ENCODE results near the gene PMPCA.

PMPCA gene

DNA sequence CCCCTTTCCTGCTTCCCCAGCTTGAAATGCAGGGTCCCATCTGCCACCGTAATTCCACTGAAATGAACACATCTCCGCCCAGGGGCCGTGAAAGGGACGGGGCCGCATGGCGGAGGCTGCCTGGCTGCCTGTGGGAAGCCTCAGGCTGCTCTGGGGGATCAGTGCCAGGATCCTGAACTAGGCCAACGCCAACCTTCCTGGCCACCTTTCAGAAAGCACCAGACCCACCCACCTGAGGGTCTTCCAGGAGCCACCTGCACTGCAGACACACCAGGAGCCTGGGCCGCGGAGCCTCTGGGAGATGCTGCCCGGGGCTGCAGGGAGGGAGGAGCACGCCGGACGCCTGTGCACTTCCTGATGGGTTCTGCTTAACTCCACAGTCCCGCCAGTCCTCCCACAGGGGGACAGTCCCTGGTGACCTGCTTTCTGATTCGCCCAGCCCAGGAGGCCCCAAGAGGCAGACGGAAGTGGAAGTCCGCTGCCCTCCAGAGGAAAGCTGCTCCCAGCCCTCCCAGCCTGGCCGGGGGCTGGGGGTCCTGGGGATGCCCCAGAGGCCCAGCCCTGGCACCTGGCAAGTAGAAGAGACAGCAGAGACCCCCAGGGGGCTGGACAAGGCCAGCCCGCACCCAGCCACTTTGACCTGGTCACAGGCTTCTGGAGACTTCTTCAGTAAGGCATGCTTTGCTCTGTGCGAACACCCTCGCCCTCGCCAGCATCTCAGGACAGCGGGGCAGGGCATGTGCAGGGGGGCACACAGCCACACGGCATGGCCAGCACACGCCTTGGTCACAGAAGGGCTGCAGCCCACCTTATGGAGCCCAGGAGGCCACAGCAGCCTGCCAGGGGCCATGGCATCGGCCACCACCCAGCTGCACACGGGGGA is 36.9 kb upstream of the PMPCA start, which contains the start of gene CARD9:
Gene CARD9 (minus strand): TSS at position 370 of the 883 bp plus-strand sequence. CDS start 1,591 bp downstream, outside the sequence.
- no peak for DNase-seq

DNA sequence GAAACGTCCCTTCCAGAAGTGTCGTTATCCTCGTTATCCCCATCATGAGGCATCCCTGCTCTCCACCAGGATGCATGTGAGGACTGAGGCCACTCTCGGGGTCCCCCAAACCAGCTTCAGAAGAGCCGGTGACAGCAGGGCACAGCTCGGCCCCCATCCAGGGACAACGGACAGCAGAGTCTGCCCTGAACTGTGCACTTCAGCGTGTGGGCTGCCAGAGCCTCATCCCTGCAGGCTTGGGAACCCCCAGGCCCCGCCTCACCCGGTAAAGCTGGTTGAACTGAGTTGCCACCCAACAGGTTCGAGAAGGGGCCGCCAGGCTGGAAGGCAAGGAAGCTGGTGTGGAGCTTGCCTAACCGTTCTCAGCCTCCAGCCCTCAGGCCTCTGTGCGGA is 36.3 kb upstream of the PMPCA start:
- DNase-seq: no peak

DNA sequence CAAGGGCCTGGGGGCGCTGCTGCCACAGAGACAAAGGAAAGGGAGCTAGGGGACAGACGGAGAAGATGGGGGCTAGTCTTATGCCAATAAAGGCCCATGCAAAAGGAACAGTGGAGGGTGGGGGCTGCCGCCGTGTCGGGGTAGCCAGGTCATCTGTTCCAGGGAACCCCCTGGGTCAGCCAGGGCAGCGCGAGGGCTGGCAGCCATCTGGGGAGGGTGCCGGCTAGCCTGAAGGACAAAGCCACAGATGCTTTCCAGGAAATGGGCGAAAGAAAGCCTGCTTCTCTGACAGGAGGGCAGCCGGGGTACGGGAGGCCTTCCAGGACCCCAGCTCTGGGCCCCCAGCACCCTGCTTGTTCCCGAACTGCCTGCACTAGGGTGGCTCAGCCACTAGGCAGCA is 35.4 kb upstream of the PMPCA start:
- DNase-seq: no peak

DNA sequence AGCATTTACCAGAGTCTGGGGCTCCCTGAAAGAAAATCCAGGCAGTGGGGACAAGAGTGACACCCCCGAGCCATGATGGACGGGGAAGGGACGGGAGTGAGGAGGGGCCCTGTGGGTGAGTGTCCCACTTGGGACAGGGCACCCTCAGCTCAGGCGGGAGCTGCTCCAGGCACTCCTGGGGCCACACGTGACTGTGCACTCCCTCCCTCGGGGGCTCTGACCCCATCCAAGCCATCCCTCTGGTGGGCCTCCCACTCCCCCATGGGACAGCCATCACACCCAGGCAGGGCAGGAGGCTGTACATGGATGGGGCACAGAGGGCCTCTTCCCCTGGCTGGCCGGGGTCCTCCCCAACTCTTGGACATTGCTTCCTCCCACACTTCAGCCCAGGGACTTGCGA is 34.0 kb upstream of the PMPCA start:
- DNase-seq: no peak

DNA sequence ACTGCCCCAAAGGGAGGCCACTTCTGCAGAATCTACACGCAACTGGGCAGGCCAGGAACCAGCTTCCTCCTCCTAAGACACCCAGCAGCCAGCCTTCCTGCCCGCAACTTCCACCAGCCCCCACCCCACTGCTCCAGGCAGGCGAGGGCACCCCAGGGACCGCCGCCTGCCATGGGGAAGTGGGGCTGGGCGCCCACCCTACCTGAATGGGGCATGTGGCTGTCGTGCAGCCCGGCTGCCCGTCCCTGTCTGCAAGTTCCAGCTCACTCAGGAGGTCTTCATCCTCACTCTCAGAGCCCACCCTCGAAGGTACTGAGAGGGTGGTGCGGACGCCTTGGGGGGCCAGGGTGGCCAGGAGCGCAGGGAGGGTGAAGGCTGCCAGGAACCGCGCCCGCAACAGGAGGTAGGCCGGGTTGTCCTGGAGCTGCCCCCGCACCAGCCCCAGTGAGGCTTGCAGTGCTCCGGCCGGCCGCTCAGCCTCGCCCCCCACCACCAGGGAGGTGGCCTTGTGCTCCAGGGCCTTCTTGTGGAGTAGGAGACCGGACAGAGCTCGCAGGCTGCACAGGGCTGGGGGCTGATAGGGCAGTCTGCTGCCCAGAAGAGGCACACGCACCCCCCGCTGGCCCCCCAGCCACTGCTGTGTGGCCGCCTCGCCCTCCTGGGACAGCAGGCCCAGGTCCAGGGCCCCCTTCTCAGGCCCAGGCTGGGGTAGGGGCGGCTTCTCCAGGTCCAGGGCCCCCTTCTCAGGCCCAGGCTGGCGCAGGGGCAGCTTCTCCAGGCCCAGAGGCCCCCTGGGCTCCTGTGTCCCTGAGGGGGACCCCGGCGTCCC is 32.9 kb upstream of the PMPCA start:
- DNase-seq: no peak

DNA sequence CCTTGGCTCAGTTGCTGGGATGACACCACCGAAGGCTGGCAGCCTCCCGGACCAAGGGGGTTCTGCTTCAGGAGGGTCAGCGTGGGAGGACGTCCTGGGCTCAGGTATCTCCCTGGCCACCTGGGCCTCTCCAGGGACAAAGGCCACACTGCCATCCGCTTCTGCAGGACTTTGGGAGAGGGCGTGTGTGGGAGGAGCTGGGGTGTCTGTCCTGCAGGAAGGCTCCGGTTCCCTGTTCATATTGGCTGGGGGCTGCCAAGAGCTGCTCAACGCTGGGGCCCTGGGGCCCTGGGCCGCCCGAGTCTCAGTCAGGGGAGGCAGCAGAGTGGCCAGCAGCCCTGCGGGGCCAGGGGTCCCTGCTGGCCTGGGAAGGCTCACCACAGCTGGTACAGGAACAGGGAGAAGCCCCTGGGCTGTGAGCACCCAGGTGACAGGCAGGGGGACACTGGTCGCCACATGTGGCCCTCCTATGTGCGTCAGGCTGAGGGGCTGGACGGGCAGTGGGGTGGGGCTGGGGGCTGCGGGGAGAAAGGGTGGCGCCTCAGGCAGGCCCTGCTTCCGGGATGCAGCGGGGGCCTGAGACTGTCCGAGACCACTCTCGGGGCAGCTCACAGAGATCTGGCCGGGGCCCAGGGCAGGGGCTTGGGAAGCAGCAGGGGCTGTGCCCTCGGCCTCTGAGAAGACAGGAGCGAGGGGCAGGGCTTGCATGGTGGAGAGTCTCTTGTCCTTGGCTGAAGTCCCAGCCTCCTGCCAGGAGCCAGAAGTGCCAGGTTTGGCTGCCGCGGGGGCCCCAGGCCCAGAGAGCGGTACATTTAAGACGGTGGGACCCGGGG is 32.1 kb upstream of the PMPCA start:
- no peak for DNase-seq

DNA sequence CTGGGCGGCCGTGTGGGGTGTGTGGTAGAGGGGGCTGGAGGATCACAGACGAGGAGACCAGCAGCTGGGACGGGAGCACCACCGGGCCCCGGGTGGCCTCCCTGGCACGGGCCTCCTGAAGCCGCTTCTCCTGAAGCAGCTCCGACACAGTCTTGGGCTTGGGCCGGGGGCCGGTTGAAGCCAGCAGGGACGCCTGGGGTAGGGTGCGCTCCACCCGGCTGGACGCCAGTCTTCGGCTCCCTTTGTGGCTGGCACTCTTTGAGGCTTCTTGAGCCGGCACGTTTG is 31.5 kb upstream of the PMPCA start:
- no peak for DNase-seq

DNA sequence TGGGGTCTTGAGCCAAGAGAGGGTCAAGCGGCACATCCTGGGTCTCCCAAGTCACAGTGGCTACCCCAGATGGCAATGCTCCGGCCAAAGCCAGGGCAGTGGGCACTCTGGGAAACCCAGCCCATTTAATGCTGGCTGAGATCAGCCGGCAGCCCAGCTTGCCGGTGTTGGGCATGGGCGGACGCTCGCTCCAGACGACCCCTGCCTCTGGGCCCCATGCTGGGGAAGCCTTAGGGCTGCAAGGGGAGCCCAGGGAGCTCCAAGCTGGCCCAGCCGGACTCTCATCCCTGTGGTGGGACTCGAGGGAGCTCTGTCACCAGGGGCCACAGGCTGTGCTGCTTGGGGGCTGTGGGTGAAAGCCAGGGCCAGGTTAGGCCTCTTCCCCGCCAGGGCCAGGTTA is 31.1 kb upstream of the PMPCA start:
- DNase-seq: no peak

DNA sequence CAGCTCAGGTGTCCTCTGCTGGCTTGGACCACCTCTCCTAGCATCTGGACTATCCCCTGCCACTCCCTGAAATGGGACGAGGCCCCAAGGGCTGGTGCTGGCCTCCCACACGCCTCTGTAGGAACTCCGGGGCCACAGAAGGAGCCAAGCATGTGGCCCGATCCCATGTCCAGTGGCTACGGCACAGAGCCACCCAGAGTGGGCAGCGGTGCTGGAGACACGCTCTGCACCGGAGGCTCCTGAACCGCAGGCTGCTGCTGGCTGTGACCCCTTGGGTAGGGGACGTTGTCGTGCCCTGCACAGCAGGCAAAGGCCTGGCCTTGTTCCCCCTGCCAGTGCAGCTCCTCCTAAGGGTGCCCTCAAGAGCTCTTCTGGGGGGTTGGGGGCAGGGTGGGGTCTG is 30.6 kb upstream of the PMPCA start:
- DNase-seq: no peak

DNA sequence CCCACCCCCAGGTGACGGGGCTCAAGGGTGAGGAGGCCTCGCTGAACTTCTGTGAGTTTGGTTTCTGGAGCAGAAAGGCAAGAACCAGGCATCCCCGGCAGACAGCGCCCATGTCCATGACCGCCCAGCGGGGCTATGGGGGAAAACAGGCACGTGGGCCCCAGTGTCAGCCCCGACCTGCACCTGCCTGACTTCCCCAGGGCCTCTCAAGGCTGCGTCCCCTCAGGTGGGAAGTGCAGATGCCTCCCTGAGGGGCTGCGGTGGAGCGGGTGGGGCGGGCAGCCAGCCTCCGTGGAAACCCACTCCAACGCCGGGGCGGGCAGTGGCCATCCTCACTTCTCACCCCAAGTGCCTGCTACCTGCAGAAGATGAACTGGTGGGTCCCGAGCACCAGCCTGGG is 30.1 kb upstream of the PMPCA start:
- no peak for DNase-seq

DNA sequence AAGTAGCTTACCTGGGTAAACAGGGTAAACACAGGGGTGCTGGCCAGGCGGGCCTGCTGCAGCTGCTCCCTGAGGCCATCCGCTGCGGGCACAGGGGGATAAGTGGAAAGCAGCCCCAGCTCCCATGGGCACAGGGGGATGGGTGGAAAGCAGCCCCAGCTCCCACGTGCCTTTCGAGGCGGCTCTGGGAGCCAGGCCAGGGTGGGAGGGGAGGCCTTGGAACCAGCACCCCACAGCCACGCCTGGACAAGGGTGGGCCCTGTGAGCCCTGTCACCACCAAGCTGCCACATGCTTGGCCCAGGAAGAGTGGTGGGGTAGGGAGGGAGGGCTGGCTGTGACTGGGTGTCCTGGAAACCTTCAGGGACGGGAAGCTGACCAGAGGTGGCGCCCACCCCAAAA is 29.1 kb upstream of the PMPCA start:
- no peak for DNase-seq

DNA sequence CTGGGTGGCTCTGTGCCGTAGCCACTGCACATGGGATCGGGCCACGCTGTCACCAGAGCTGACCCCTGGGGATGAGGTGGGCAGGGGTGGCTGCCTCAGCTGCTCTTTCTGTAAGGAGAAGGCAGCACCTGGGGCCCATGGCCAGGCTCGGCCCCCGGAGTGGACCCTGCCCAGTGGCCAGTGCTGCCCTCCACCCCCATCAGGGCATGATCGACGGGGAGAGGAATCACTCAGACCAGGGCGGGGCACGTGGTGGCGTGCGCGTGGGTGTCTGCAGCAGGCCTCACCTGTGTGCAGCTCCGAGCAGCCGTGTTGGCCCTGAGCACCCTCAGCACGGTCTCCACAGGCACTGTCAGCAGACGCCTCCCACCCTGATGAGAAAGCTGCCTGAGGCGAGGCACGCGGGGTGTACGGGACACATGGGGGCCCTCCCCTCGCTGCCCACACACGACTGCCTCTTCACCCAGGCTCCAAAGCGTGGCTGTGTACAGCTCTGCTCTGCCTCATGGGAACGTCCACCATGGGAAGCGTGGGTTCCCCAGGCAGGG is 28.4 kb upstream of the PMPCA start:
- no peak for DNase-seq

DNA sequence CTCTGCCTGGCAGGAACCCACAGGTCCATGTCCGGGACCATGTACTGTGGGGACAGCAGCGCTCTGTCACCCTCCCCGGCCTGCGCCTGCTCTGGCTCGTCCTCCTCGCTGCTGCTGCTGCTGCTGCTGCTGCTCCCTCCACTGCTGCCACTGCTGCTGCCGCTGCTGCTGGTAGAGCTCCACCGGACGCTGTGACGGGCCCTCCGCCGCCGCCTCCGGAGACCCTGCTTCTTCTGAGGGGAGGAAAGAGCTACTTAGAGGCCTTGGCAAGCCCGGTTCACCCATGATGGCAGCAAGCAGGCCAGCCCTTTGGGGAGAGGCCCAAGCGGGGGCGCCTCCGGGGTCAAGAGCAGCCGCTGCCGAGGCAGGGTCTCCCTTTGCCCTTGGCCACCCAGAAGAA is 27.0 kb upstream of the PMPCA start:
- no peak for DNase-seq

DNA sequence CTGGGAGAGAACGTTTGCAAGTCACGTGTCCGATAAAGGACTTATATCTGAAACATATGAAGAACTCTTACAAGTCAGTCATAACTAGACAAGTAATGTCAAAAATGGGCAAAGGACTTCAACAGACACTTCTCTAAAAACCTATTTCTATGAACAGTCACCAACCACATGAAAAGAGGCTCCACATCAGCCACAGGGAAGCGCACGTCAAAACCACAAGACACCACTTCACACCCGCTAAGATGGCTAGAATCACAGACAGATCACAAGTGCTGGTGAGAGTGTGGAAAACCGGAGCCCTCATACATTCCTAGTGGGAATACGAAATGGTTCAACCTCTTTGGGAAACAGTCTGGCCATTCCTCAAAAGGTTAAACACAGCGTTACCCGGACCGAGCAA is 25.4 kb upstream of the PMPCA start:
- peak; percentile 77 for DNase-seq

DNA sequence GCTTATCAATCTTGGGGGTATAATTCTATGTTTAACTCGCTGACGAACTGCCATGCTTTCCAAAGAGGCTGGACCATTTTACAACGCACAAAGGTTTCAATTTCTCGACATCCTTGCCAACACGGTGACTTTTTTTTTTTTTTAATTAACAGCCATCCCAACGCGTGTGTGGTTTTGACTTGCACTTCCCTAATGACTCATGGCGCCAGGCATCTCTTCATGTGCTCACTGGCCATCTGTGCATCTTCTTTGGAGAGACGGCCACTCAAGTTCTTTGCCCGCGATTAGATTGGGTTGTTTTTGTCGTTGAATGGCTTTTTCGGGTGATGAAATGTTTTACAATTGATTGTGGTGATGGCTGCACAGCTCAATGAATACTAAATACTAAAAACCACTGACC is 24.4 kb upstream of the PMPCA start:
- no peak for DNase-seq

DNA sequence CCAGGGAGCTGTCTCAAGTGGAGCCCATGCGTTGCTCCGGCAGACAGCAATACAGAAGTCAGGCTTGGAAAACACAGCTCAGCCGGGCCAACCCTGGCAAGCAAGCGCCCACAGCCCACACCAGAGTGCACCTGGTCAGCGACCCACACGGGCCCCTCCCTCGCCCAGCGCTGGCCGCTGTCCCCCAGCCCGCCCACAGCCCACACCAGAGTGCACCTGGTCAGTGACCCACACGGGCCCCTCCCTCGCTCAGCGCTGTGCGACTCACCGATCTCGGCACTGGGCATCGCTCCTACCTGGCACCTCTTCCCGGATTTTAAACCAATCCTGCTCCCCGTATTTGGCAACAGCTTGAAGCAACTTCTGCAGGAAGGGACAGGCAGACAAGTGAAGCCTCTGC is 23.2 kb upstream of the PMPCA start:
- DNase-seq: no peak

DNA sequence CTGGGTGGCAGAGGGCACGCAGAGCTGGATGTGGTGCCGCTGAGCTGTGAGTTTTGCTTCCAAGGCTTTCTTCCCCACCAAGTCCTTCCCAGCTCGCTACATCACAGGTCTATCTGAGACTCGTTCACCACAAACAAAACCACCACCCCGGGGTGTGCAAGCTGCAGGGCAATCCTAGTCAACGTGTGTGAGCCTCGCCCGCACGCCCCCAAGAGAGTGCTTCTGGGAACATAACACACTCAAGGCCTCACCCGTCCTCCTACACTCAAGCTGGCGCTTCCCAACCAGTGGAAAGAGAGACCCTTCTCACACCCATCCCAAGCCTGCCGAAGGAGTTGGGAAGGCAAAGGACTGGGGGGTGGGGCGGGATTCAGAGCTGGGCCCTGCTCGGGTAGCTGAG is 21.1 kb upstream of the PMPCA start:
- no peak for DNase-seq

DNA sequence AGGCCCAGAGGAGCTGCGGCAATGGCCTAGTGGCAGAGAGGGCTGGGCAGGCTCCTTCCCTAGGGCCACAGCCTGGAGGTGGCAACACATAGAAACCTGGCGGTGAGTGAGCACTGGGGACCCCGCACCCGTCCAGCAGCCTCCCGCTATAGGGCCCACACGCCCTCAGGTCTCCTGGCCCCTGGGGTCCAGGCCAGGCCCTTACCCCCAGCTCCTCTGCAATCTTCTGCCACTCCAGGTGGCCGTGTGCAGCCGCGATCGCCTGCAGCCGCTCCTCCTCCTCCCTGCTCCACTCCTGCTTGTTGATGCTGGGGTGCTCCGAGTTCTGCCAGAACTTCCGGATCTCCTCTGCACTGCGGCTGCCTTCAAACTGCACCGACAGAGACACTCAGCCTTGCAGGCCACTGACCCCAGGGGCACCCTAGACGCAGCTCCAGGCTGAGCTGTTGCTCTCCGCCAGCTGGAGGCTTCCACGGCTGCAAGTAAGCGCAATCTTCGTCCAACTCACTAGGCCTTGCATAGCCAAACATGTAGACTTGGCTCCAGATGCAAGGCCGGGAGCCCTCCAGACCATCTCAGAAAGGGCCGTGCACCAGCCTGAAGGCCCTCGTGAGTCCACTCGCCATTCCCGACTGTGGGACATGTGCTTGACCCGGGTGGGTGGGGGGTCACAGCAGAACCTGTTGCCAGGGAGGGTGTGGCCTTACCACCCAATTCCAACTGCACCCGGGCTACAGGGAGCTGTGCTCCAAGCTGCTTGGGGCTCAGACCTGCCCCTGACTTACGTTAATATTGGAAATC is 18.5 kb upstream of the PMPCA start:
- DNase-seq: no peak

DNA sequence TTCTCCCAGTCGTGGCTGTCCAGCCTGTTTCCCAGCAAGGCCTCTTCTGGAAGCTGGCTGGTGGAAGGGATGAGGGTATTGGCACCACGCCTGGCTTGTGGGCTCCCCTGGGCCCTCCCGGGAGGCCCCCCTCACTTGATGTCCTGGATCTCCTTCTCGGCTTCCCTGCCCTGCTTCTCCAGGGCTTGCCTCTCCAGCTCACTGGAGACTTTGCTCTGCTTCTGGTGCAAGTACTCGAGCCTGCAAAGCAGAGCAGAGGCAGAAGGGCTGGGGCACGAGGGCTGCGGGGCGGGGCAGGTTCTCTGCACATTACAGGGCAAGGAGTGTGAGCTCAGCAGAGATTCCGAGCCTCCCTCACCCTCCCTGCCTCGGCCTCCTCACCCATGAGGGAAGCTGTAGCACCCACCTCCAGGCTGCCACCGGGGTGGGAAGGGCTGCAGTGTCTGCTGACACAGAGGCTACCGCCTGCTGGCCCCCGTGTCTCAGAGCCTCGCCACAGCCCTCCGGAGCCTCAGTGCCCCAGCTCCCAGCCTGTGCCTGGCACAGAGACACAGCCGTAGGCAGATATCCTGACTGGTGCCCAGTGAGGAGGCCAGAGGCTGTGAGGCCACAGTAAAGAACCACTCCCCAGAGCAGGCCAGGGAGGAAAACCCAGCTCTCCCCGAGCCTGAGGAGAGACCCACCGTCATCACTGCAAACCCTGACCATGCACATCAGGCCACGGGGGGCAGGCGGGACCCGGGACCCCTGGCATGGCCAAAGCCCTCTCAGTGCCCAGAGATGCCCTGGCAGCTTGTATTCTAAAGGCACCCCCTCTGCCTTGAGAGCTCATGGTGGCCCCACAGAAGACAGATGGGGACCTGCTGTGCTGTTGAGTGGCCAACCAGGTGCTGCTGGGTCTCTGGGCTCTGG is 17.7 kb upstream of the PMPCA start:
- DNase-seq: no peak

DNA sequence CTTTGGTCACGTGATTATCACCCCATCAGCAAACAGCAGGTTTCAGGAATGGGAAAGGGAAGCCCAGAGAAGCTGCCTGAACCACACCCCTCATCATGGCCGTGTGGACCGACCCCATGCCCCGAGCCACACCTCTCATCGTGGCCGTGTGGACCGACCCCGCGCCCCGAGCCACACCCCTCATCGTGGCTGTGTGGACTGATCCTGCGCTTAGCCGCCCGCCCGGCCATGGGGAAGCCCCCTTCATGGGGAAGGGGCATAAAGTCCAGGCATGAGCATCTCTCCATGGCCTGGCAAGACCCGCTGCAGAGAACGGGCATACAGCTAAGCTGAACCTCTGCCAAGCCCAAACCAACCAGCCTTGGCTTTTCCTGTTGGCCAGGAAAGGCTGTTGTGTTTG is 16.9 kb upstream of the PMPCA start:
- DNase-seq: no peak

DNA sequence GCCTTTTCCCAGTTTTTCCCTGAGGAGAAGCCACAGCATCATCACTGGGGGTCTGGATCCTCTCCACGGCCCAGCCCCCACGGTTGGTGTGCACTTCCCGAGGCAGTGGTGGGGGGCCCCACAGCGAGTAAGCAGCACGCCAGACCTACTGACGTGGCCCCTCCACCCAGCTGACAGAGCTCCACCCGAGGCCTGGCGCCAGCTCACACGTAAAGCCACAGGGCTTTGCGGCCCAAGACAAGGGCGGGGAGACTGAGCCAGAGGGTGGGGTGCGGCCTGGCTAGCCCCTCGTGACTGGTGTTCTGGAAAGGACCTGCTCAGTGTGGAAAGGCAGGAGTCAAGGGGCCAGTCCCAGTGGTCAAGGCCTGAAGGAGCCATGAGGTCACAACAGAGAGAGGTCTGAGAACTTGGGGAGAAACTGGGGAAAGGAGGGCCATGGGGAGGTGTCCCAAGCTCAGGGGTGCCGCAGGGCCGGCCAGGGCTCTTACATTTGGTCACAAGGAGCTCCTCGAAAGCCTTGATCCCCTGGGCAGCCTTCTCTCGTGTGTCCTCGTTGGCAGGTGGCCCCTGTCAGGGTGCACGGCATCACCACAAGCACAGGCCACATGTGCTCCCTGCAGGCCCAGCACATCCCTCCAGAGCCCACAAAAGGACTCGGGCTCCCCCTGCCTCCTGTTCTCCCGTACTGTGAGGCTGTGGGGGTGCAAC is 16.0 kb upstream of the PMPCA start:
- no peak for DNase-seq
